Endothelial cell of umbilical vein (primary cell): ENCODE results near the gene QPCT. TPM values are rescaled to one million over a fixed set of nuclear protein-coding genes. Genes with fewer than 3 reads are reported as not detected.

Experiments used
- BruUV-seq: library from RNA; stranded (reverse); fragments of 400-500 nt; replicated peaks from 2 replicates; lab custom pipeline; 2021; lab: Mats Ljungman, UMichigan
- CTCF ChIA-PET: fragments of 300-600, 350-600 bp; sonication (Branson Sonifier 250); formaldehyde crosslinking; loops from one replicate; lab custom pipeline; 2021; ENCODE audit warnings: antibody characterized with exemption, inconsistent platforms; lab: Charles Lee
- POLR2A ChIA-PET: fragments of 300-600, 350-600 bp; sonication (Branson Sonifier 250); formaldehyde crosslinking; loops from one replicate; lab custom pipeline; 2021; ENCODE audit warnings: antibody characterized with exemption, inconsistent platforms; lab: Charles Lee
- DNase-seq: peaks from one replicate; pipeline ENCODE4 v3.0.0-alpha.2; 2011; ENCODE audit warnings: low read depth, low spot score
- FAIRE-seq: peaks from 2 replicates; lab custom pipeline; 2011; peaks lifted over from hg19 to GRCh38; lab: Jason Lieb, UNC
- H2AFZ ChIP-seq: 2 replicates; pipeline ENCODE4 v1.6.0; 2012; ENCODE audit warnings: low read depth, low read length, control low read depth, inconsistent platforms
- H3K27ac ChIP-seq: 2 replicates; pipeline ENCODE4 v1.5.1; 2011; ENCODE audit warnings: low read depth, mild to moderate bottlenecking, control low read depth, low read length, moderate library complexity; ENCODE audit not compliant: insufficient read depth
- H3K27me3 ChIP-seq, 2 experiments: 2 replicates each; pipeline versions ENCODE4 v1.6.0 to v1.6.1; 2011; ENCODE audit warnings: low read length in 2 of 2, mixed read lengths in 1 of 2; ENCODE audit not compliant: control insufficient read depth in 2 of 2, insufficient read depth in 2 of 2
- H3K36me3 ChIP-seq, 2 experiments: 2 replicates in 1 of 2; 3 replicates in 1 of 2; pipeline ENCODE4 v1.5.1; 2011; ENCODE audit warnings: low read length in 2 of 2, mild to moderate bottlenecking in 1 of 2, moderate library complexity in 1 of 2; ENCODE audit not compliant: control insufficient read depth in 2 of 2, insufficient read depth in 2 of 2; ENCODE audit errors: extremely low read depth in 1 of 2
- H3K4me1 ChIP-seq: 3 replicates; pipeline ENCODE4 v1.5.1; 2011; ENCODE audit warnings: mild to moderate bottlenecking, low read length; ENCODE audit not compliant: control insufficient read depth, insufficient read depth; ENCODE audit errors: extremely low read depth
- H3K4me2 ChIP-seq: 2 replicates; pipeline ENCODE4 v1.6.1; 2011; ENCODE audit warnings: low read length, control low read depth, mixed read lengths; ENCODE audit not compliant: insufficient read depth
- H3K4me3 ChIP-seq, 3 experiments: fragments of 200-600 bp in 1 of 3; sonication (generic), shearing (Covaris generic) in 1 of 3; replicated peaks in 1 of 3; 2 replicates each; pipeline ENCODE4 v1.5.1; 2011 to 2016; ENCODE audit warnings: control low read depth in 3 of 3, low read length in 3 of 3, mild to moderate bottlenecking in 2 of 3, inconsistent platforms in 1 of 3, low read depth in 1 of 3, moderate library complexity in 1 of 3; ENCODE audit not compliant: insufficient read depth in 1 of 3
- H3K79me2 ChIP-seq: 2 replicates; pipeline ENCODE4 v1.6.0; 2012; ENCODE audit warnings: low read length, inconsistent platforms; ENCODE audit not compliant: control insufficient read depth, insufficient read depth
- H3K9ac ChIP-seq: replicated peaks from 2 replicates; pipeline ENCODE3; 2011; ENCODE audit warnings: low read length, control low read depth; ENCODE audit not compliant: insufficient read depth; ENCODE audit errors: extremely low read depth
- H3K9me1 ChIP-seq: replicated peaks from 3 replicates; pipeline ENCODE4 v1.6.0; 2011; ENCODE audit warnings: mild to moderate bottlenecking, low read length; ENCODE audit not compliant: control insufficient read depth, insufficient read depth; ENCODE audit errors: extremely low read depth
- H3K9me3 ChIP-seq: replicated peaks from 2 replicates; pipeline ENCODE4 v1.5.1; 2012; ENCODE audit warnings: low read length, inconsistent platforms; ENCODE audit not compliant: control insufficient read depth, insufficient read depth
- H4K20me1 ChIP-seq: replicated peaks from 2 replicates; pipeline ENCODE3; 2011; ENCODE audit warnings: mild to moderate bottlenecking, low read length; ENCODE audit not compliant: control insufficient read depth, insufficient read depth; ENCODE audit errors: extremely low read depth
- CTCF ChIP-seq, 2 donors: IDR thresholded peaks; 1 replicate in 1 of 2; 2 replicates in 1 of 2; pipeline ENCODE4 v1.5.1; 2011; ENCODE audit warnings: low read length in 2 of 2, mild to moderate bottlenecking in 2 of 2, moderate library complexity in 2 of 2, control low read depth in 1 of 2, inconsistent platforms in 1 of 2, low read depth in 1 of 2; ENCODE audit not compliant: insufficient read depth in 1 of 2; ENCODE audit errors: extremely low read depth in 1 of 2
- EZH2 ChIP-seq: IDR thresholded peaks from 2 replicates; pipeline ENCODE4 v1.6.1; 2012; ENCODE audit warnings: borderline replicate concordance, low read depth, mild to moderate bottlenecking, moderate library complexity, low read length, inconsistent platforms; ENCODE audit not compliant: severe bottlenecking
- FOS ChIP-seq: IDR thresholded peaks from 2 replicates; pipeline ENCODE4 v1.6.1; 2011; ENCODE audit warnings: mild to moderate bottlenecking, low read length, moderate library complexity, borderline replicate concordance; ENCODE audit not compliant: insufficient read depth
- GATA2 ChIP-seq: IDR thresholded peaks from 2 replicates; pipeline ENCODE4 v1.7.0; 2011; ENCODE audit warnings: low read depth, mild to moderate bottlenecking, moderate library complexity, mixed read lengths, low read length; ENCODE audit not compliant: insufficient read length, insufficient read depth
- JUN ChIP-seq: IDR thresholded peaks from 2 replicates; pipeline ENCODE4 v1.6.1; 2011; ENCODE audit warnings: borderline replicate concordance, low read depth; ENCODE audit not compliant: insufficient read length, insufficient read depth
- MAX ChIP-seq: IDR thresholded peaks from 2 replicates; pipeline ENCODE4 v1.6.1; 2011; ENCODE audit not compliant: insufficient read depth, insufficient read length
- MYC ChIP-seq: IDR thresholded peaks from one replicate; pipeline ENCODE4 v1.6.1; 2011; ENCODE audit warnings: mild to moderate bottlenecking, low read depth, low read length
- POLR2A ChIP-seq: IDR thresholded peaks from 2 replicates; pipeline ENCODE4 v1.6.1; 2012; ENCODE audit warnings: low read depth, mild to moderate bottlenecking, control low read depth, low read length
- POLR2AphosphoS5 ChIP-seq: IDR thresholded peaks from 2 replicates; pipeline ENCODE4 v1.6.1; 2012; ENCODE audit warnings: low read depth, mild to moderate bottlenecking, control low read depth, low read length, moderate library complexity; ENCODE audit not compliant: insufficient read depth
- dilution Hi-C: fragments of 300-500 bp; cut with MboI; formaldehyde crosslinking; loops from one replicate; pipeline ENCODE4 v1.15.0; 2019; ENCODE audit warnings: low sequenced_read_pairs; ENCODE audit not compliant: extremely low pct_ligation_motif_present
- intact Hi-C: fragments of 100-400 bp; cut with micrococcal nuclease; formaldehyde crosslinking; loops from one replicate; pipeline ENCODE4 v1.10.0; 2022
- polyA plus RNA-seq, 4 experiments: library from polyadenylated mRNA; depleted of rRNA in 3 of 4; stranded (reverse) in 3 of 4; unstranded in 1 of 4; fragments of >200 nt; gene quantifications; 2 replicates each; pipeline versions ENCODE4 v1.2.1 to v1.2.3, GENCODE V29; 2011 to 2012; ENCODE audit warnings: missing spikeins in 1 of 4
- total RNA-seq: library from RNA; stranded (reverse); gene quantifications from 2 replicates; pipeline ENCODE4 v1.2.3, GENCODE V29; 2021

QPCT gene
- total and polyA plus RNA-seq, 2 donors (not counting 3 experiments of a cell fraction or from before 2014, with no cell fraction given) = 12.8 to 17.2 TPM

DNA sequence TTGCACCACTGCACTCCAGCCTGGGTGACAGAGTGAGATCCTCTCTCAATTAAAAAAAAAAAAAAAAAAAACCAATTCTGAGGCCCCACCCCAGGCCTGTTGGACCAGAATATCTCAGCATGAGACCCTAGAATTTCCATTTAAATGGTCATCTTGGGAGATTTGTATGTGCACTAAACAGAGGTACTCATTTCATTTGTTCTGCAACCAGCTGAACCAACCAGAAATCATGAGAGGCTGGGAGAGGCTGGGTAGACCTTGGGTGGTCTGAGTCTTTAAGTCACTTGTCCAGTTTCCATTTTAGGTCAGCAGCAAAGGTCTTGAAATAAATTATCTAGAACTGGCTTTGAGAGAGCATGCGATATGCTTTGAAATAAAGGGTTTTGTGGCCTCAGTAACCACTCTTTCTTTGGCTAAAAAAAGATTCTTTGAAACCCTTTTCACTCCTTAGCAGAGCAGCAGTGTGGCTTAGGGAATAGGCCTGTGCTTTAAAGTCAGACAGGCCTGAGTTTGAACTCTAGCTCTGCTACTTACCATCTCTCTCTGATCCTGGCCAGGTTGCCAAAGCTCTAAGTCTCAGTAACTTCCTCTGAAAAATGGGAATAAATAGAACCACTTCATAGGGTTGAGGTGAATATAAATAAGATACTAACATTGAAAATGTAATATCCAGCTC lies 52.6 kb downstream of the QPCT start:
- no TSS peak for BruUV-seq
- no peak for DNase-seq
- intact Hi-C loops = loop anchor here (1.0 to 5.0 kb wide), 7 partner anchors 17 to 875 kb away; no protein-coding TSS in a partner anchor
- H3K9me1 ChIP-seq = no peaks in the 10 kb centered on the region
- no peak overlapping the region for H3K27ac ChIP-seq
- no peaks in the 10 kb centered on the region for H3K36me3 ChIP-seq
- H2AFZ ChIP-seq = peak overlapping the region; percentile 65
- no peak overlapping the region for H3K4me2 ChIP-seq
- H3K4me1 ChIP-seq = peaks cover 3% of the 10 kb centered on the region
- dilution Hi-C loops = no loop called here
- TF ChIP-seq JUN = no peak
- TF ChIP-seq EZH2 = no peak
- TF ChIP-seq POLR2A = no peak
- no peak for TF ChIP-seq GATA2
- no peak for TF ChIP-seq CTCF (IDR thresholded peaks at IDR 0.05; ENCODE audit: extremely low read depth in 1 of 2, insufficient read depth in 1 of 2, low read depth in 1 of 2, low read length in 2 of 2)
- no peak for TF ChIP-seq MYC
- no peak for TF ChIP-seq FOS
- no peak for TF ChIP-seq MAX
- TF ChIP-seq POLR2AphosphoS5 = no peak
- no peak for FAIRE-seq
- H3K79me2 ChIP-seq = no peaks in the 10 kb centered on the region
- CTCF ChIA-PET = interaction anchor here (0.8 to 5.1 kb wide), 30 partner anchors 8 to 878 kb away, joined by 3 to 399 read pairs (median 7); partner anchors contain the start of gene QPCT
- no peaks in the 10 kb centered on the region for H3K27me3 ChIP-seq
- no peaks in the 10 kb centered on the region for H3K9me3 ChIP-seq
- no peak overlapping the region for H3K9ac ChIP-seq
- no peak overlapping the region for H3K4me3 ChIP-seq
- H4K20me1 ChIP-seq = no peaks in the 10 kb centered on the region
- POLR2A ChIA-PET = no interaction called here
